Fibroblast of skin of abdomen (primary cell): ENCODE data around the gene TMEM131L.
"Not testable (repeated sequence)": the region's sequence is repeated elsewhere in the genome, so short reads cannot be mapped to it uniquely, and the experiment has no call there.

Source experiments
- DNase-seq: peaks from one replicate; pipeline ENCODE4 v3.0.0-alpha.2; 2013

TMEM131L gene

GRCh38 chr4:153655928-153656327 lies 189.8 kb downstream of the TMEM131L start:
- DNase-seq: no peak

- DNase-seq: no peak
These were observed 195.2 kb downstream of the TMEM131L start for GRCh38 chr4:153661215-153661822.

GRCh38 chr4:153661908-153662307 lies 195.7 kb downstream of the TMEM131L start:
- DNase-seq: no peak

GRCh38 chr4:153663667-153664066 lies 197.5 kb downstream of the TMEM131L start:
- no peak for DNase-seq

GRCh38 chr4:153666505-153666904 lies 200.3 kb downstream of the TMEM131L start:
- not testable (repeated sequence) for DNase-seq

- no peak for DNase-seq
These were observed 202.5 kb downstream of the TMEM131L start for GRCh38 chr4:153668647-153669046.

- no peak for DNase-seq
These were observed 203.7 kb downstream of the TMEM131L start for GRCh38 chr4:153669838-153670237.

- no peak for DNase-seq
These were observed 210.3 kb downstream of the TMEM131L start for GRCh38 chr4:153676486-153676885.

GRCh38 chr4:153676984-153677383 lies 210.8 kb downstream of the TMEM131L start:
- DNase-seq: peak; percentile 61

GRCh38 chr4:153679486-153679885 lies 213.3 kb downstream of the TMEM131L start:
- DNase-seq: no peak

- DNase-seq: no peak
These were observed 217.6 kb downstream of the TMEM131L start for GRCh38 chr4:153683763-153684181.

- peak; percentile 5 for DNase-seq
These were observed 218.2 kb downstream of the TMEM131L start, which contains the start of gene TLR2 for GRCh38 chr4:153684182-153684970. Gene TLR2 (plus strand): TSS chr4:153684280. CDS start chr4:153702908, 18,628 bp downstream.

GRCh38 chr4:153684971-153685371 lies 218.8 kb downstream of the TMEM131L start:
- DNase-seq: no peak
